AG04450 (cell line): ENCODE results near the gene TRPV3. TPM values are rescaled to one million over a fixed set of nuclear protein-coding genes. Genes with fewer than 3 reads are reported as not detected.
A peak's percentile ranks its signal among the peaks of the same experiment; 100 is the strongest.

ENCODE experiments used
- CTCF ChIA-PET: fragments of 300-600, 350-600 bp; formaldehyde crosslinking; extraction: SDS; loops from one replicate; lab custom pipeline; 2022; ENCODE audit warnings: antibody characterized with exemption, inconsistent platforms; lab: Charles Lee
- POLR2A ChIA-PET: fragments of 350-600 bp; formaldehyde crosslinking; extraction: SDS; loops from one replicate; lab custom pipeline; 2021; ENCODE audit warnings: antibody characterized with exemption, inconsistent platforms; lab: Yijun Ruan, JAX
- DNase-seq: peaks from one replicate; pipeline ENCODE4 v3.0.0-alpha.2; 2011; ENCODE audit warnings: low read depth, low spot score
- H3K27ac ChIP-seq: one replicate; pipeline ENCODE4 v1.5.1; 2012; ENCODE audit warnings: low read depth, low read length, control low read depth
- H3K27me3 ChIP-seq: one replicate; pipeline ENCODE4 v1.6.0; 2012; ENCODE audit warnings: low read length; ENCODE audit not compliant: control insufficient read depth, insufficient read depth
- H3K4me3 ChIP-seq: 2 replicates; pipeline ENCODE4 v1.5.1; 2011; ENCODE audit warnings: mild to moderate bottlenecking, low read depth, low read length, control low read depth
- H3K9me3 ChIP-seq: 2 replicates; pipeline ENCODE4 v1.5.1; 2012; ENCODE audit warnings: low read length; ENCODE audit not compliant: control insufficient read depth, insufficient read depth
- CTCF ChIP-seq: IDR thresholded peaks from 2 replicates; pipeline ENCODE4 v1.5.1; 2011; ENCODE audit warnings: low read depth, low read length, control low read depth, inconsistent platforms
- polyA minus RNA-seq: library from RNA; depleted of rRNA, polyadenylated mRNA; stranded (reverse); fragments of >200 nt; gene quantifications from 2 replicates; pipeline ENCODE4 v1.2.3, GENCODE V29; 2011; rRNA and poly(A)+ RNA removed
- polyA plus RNA-seq: library from polyadenylated mRNA; depleted of rRNA; stranded (reverse); fragments of >200 nt; gene quantifications from 2 replicates; pipeline ENCODE4 v1.2.3, GENCODE V29; 2011; rRNA removed

The TRPV3 gene
- polyA plus RNA-seq (0.24 and 0.46 TPM in 2 replicates), polyA minus RNA-seq (1.3 and 3.0 TPM in 2 replicates)

GRCh38 chr17:3557768-3558583 lies at the start of gene TRPV3:
Gene TRPV3 (minus strand): TSS chr17:3557812. CDS start chr17:3554850, 2,962 bp downstream.
- Histone ChIP-seq H3K4me3 (no peak within 1 kb of the TSS), H3K27ac (peak within 1 kb of the TSS; percentile 61), H3K9me3 (no peaks in the 10 kb centered on the region; the same call in 1 of the 2 replicates), H3K27me3 (peaks cover 8% of the 10 kb centered on the region)
- ChIA-PET POLR2A (interaction anchor here (0.6 kb wide), 1 partner anchor 18 kb away, joined by 5 read pairs; no protein-coding TSS in a partner anchor), CTCF (interaction anchor here (0.6 to 0.7 kb wide), 2 partner anchors 171 to 510 kb away, joined by 3 read pairs; no protein-coding TSS in a partner anchor)
- no peak for DNase-seq
- TF ChIP-seq CTCF, result no peak

GRCh38 chr17:3603870-3604259 lies 46.3 kb upstream of the TRPV3 start:
- no peaks in the 10 kb centered on the region for H3K27me3 ChIP-seq

GRCh38 chr17:3603119-3603869 lies 45.7 kb upstream of the TRPV3 start:
- ChIA-PET CTCF (interaction anchor here (0.6 to 1.7 kb wide), 5 partner anchors 23 to 555 kb away, joined by 3 read pairs; no protein-coding TSS in a partner anchor), POLR2A (interaction anchor here (0.6 to 0.7 kb wide), 2 partner anchors 33 to 772 kb away, joined by 3 to 8 read pairs; partner anchors contain the start of genes CTNS and SHPK)
- peak; percentile 33 for DNase-seq
- H3K27ac ChIP-seq, result peak overlapping the region; percentile 2
- no peaks in the 10 kb centered on the region; the same call in 1 of the 2 replicates for H3K9me3 ChIP-seq
- no peak for TF ChIP-seq CTCF
- H3K4me3 ChIP-seq, result no peak overlapping the region
- no peaks in the 10 kb centered on the region for H3K27me3 ChIP-seq

More at GRCh38 chr17:3603870-3604259, 46.3 kb upstream of the TRPV3 start:
- no peak for TF ChIP-seq CTCF
- H3K27ac ChIP-seq, result no peak overlapping the region
- ChIA-PET CTCF (interaction anchor here (1.0 to 1.7 kb wide), 3 partner anchors 30 to 556 kb away, joined by 3 read pairs; no protein-coding TSS in a partner anchor), POLR2A (interaction anchor here (0.6 kb wide), 1 partner anchor 772 kb away, joined by 8 read pairs; no protein-coding TSS in a partner anchor)
- no peaks in the 10 kb centered on the region; the same call in 1 of the 2 replicates for H3K9me3 ChIP-seq
- DNase-seq, result no peak
- no peak overlapping the region for H3K4me3 ChIP-seq

DNA sequence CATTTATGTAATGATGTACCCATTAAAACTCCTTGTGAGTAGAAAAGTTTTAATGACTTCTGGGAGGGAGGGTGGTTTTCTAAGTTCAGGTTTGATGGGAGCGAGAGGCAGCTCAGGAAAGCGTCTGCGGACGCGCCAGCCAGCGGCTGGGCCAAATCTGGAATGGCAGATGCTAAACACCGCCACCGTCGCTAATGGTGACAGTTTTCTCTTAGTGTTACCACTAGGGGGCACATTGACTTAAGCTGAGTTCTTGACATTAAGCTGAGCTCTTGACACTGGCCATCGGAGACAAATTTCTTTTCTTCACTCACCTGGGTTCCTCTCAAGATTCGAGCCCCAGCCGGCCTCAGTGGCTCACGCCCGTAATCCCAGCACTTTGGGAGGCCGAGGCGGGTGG lies 44.9 kb upstream of the TRPV3 start:
- H3K27me3 ChIP-seq, result no peaks in the 10 kb centered on the region
- POLR2A ChIA-PET, result no interaction called here
- H3K4me3 ChIP-seq, result no peak overlapping the region
- CTCF ChIA-PET, result interaction anchor here (1.0 to 1.7 kb wide), 3 partner anchors 16 to 45 kb away, joined by 3 to 7 read pairs (median 3); no protein-coding TSS in a partner anchor
- peak; percentile 25 for TF ChIP-seq CTCF
- H3K9me3 ChIP-seq, result no peaks in the 10 kb centered on the region; the same call in 1 of the 2 replicates
- no peak overlapping the region for H3K27ac ChIP-seq
- DNase-seq, result no peak
